PC-3 (cell line): ENCODE measurements around the gene ALG14.

Source experiments
- EZH2 ChIP-seq: fragments of 300-600 bp; sonication (generic); IDR thresholded peaks from one replicate; pipeline ENCODE4 v1.6.1; 2017; ENCODE audit warnings: antibody characterized with exemption, mild to moderate bottlenecking, low read length; ENCODE audit not compliant: unreplicated experiment
- TF ChIP-seq, protein P1 (sequence below): fragments of 300-600 bp; sonication (generic); conservative IDR thresholded peaks from 2 replicates; pipeline ENCODE4 v1.5.1; 2017; ENCODE audit warnings: antibody characterized with exemption, low read depth, mild to moderate bottlenecking, low read length

DNA sequence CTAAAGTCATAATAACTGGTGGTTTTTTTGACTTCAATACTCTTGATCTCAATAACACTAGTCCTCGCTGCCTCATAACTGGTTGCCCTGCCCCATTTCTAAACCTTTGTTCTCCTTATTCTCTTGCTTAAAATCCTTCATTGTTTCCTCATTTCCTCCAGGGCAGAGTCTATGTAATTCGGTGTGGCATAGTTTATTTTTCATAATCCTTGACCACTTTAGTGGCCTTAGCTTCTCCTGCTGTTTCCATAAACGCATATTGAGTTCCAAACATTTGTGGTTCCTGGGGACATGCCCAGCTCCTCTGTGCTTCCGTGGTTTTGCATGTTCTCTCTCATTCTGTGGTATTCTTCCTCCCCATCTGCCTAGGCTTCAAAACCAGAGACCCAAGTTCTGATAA is 25.4 kb upstream of the ALG14 start:
- no peak for TF ChIP-seq EZH2
- TF ChIP-seq, protein P1, sequence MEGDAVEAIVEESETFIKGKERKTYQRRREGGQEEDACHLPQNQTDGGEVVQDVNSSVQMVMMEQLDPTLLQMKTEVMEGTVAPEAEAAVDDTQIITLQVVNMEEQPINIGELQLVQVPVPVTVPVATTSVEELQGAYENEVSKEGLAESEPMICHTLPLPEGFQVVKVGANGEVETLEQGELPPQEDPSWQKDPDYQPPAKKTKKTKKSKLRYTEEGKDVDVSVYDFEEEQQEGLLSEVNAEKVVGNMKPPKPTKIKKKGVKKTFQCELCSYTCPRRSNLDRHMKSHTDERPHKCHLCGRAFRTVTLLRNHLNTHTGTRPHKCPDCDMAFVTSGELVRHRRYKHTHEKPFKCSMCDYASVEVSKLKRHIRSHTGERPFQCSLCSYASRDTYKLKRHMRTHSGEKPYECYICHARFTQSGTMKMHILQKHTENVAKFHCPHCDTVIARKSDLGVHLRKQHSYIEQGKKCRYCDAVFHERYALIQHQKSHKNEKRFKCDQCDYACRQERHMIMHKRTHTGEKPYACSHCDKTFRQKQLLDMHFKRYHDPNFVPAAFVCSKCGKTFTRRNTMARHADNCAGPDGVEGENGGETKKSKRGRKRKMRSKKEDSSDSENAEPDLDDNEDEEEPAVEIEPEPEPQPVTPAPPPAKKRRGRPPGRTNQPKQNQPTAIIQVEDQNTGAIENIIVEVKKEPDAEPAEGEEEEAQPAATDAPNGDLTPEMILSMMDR: no peak
